C4-2B (cell line): ENCODE measurements around the gene OR2F2.

ENCODE experiments used
- ZFX ChIP-seq: fragments of 450-650 bp; IDR thresholded peaks from 2 replicates; pipeline ENCODE4 v1.6.1; 2017
- TF ChIP-seq, protein P1 (sequence below): fragments of 450-650 bp; conservative IDR thresholded peaks from 2 replicates; pipeline ENCODE4 v1.5.1; 2017; ENCODE audit warnings: mild to moderate bottlenecking

DNA sequence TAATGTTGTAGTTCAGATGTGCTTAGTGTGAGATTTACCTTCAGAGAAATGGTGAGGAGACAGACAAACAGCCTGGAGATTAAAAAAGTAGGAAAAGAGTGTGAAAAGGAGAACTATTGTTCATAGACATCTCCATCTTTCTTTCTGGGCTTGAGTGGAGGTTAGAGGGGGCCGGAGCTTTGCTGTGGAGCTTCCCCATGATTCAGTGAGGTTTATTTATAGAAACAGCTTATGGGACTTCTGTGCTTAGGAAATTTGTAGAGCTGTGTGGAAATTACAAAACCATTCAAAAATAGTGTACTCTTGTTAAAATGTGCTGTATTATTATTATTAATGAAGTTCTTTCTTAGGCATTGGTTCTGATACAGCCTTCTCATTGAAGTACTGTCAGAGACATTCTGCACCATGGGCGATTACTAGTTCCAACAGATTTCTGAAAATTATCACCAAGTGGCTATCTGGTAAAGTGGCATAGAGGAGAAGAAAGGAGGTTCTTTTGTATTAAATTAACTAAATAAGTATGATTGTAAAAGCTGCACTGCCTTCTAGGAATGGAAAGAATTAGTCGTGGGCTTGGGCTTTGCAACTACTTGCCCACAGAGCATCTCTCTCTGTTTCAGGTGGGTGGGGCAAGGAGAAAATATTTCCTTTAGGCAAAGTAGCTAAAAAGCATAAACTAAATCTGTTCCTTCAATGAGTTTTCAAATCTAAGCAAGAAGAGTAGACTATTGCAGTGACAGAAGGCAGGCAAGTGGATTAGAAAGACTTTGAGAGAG, 24.4 kb upstream of the OR2F2 start:
- TF ChIP-seq, protein P1, sequence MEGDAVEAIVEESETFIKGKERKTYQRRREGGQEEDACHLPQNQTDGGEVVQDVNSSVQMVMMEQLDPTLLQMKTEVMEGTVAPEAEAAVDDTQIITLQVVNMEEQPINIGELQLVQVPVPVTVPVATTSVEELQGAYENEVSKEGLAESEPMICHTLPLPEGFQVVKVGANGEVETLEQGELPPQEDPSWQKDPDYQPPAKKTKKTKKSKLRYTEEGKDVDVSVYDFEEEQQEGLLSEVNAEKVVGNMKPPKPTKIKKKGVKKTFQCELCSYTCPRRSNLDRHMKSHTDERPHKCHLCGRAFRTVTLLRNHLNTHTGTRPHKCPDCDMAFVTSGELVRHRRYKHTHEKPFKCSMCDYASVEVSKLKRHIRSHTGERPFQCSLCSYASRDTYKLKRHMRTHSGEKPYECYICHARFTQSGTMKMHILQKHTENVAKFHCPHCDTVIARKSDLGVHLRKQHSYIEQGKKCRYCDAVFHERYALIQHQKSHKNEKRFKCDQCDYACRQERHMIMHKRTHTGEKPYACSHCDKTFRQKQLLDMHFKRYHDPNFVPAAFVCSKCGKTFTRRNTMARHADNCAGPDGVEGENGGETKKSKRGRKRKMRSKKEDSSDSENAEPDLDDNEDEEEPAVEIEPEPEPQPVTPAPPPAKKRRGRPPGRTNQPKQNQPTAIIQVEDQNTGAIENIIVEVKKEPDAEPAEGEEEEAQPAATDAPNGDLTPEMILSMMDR = no peak
- no peak for TF ChIP-seq ZFX
